CD14-positive monocyte (primary cell): ENCODE results near the gene LTBP1. TPM values are rescaled to one million over a fixed set of nuclear protein-coding genes. Genes with fewer than 3 reads are reported as not detected.

Experiments used
- DNase-seq, 3 donors: peaks; one replicate each; pipeline ENCODE4 v3.0.0-alpha.2; 2011 to 2022
- H2AFZ ChIP-seq: 2 replicates; pipeline ENCODE4 v1.6.0; 2012; ENCODE audit warnings: mild to moderate bottlenecking, low read depth, low read length, inconsistent platforms; ENCODE audit not compliant: insufficient read depth, poor library complexity, severe bottlenecking
- H3K27ac ChIP-seq, 2 donors: 1 replicate in 1 of 2; 2 replicates in 1 of 2; pipeline ENCODE4 v1.5.1; 2012 to 2013; ENCODE audit warnings: low read length in 2 of 2, control low read depth in 1 of 2, inconsistent platforms in 1 of 2, low read depth in 1 of 2, mild to moderate bottlenecking in 1 of 2
- H3K27me3 ChIP-seq, 2 donors: one replicate each; pipeline versions ENCODE4 v1.6.0 to v1.6.1; 2011 to 2013; ENCODE audit warnings: low read length in 2 of 2; ENCODE audit not compliant: control insufficient read depth in 2 of 2, insufficient read depth in 2 of 2
- H3K36me3 ChIP-seq, 2 donors: replicated peaks in 1 of 2; 1 replicate in 1 of 2; 2 replicates in 1 of 2; pipeline versions ENCODE4 v1.5.1 to v1.6.1; 2012 to 2013; ENCODE audit warnings: low read length in 2 of 2, control low read depth in 1 of 2, inconsistent platforms in 1 of 2, mild to moderate bottlenecking in 1 of 2; ENCODE audit not compliant: insufficient read depth in 2 of 2, control insufficient read depth in 1 of 2
- H3K4me1 ChIP-seq, 2 donors: 1 replicate in 1 of 2; 2 replicates in 1 of 2; pipeline versions ENCODE4 v1.5.1 to v1.6.1; 2012 to 2013; ENCODE audit warnings: low read length in 2 of 2, control low read depth in 1 of 2, inconsistent platforms in 1 of 2, mild to moderate bottlenecking in 1 of 2, moderate library complexity in 1 of 2; ENCODE audit not compliant: insufficient read depth in 2 of 2, control insufficient read depth in 1 of 2
- H3K4me2 ChIP-seq: replicated peaks from 2 replicates; pipeline ENCODE3; 2012; ENCODE audit warnings: low read length, moderate library complexity, mild to moderate bottlenecking; ENCODE audit not compliant: poor library complexity, severe bottlenecking; ENCODE audit errors: extremely low read depth
- H3K4me3 ChIP-seq, 3 experiments: fragments of 200-600 bp in 1 of 3; sonication (generic) in 1 of 3; replicated peaks in 1 of 3; 1 replicate in 2 of 3; 2 replicates in 1 of 3; pipeline ENCODE4 v1.5.1; 2011 to 2013; ENCODE audit warnings: low read length in 3 of 3, mild to moderate bottlenecking in 3 of 3, control low read depth in 2 of 3, low read depth in 2 of 3, inconsistent platforms in 1 of 3, moderate library complexity in 1 of 3
- H3K79me2 ChIP-seq: 2 replicates; pipeline ENCODE4 v1.6.0; 2012; ENCODE audit warnings: mild to moderate bottlenecking, control low read depth, inconsistent platforms, low read length, moderate library complexity; ENCODE audit not compliant: insufficient read depth
- H3K9ac ChIP-seq: 2 replicates; pipeline ENCODE4 v1.6.0; 2017; ENCODE audit warnings: low read length, mild to moderate bottlenecking; ENCODE audit not compliant: insufficient read depth, poor library complexity, severe bottlenecking
- H3K9me3 ChIP-seq, 2 donors: replicated peaks in 1 of 2; 1 replicate in 1 of 2; 2 replicates in 1 of 2; pipeline versions ENCODE4 v1.5.1 to v1.6.1; 2012 to 2013; ENCODE audit warnings: low read length in 2 of 2, control low read depth in 1 of 2; ENCODE audit not compliant: control insufficient read depth in 1 of 2, insufficient read depth in 1 of 2
- H4K20me1 ChIP-seq: 2 replicates; pipeline ENCODE4 v1.6.0; 2012; ENCODE audit warnings: mild to moderate bottlenecking, low read length, control low read depth, moderate library complexity; ENCODE audit not compliant: insufficient read depth
- H3K27ac Mint-ChIP-seq, 7 donors: one replicate each; pipeline ENCODE4 v1.8.0; 2020; ENCODE audit warnings: mild to moderate bottlenecking in 7 of 7, mixed read lengths in 7 of 7, moderate library complexity in 6 of 7, inconsistent platforms in 2 of 7
- H3K27me3 Mint-ChIP-seq, 3 donors: one replicate each; pipeline ENCODE4 v1.8.0; 2021 to 2022; ENCODE audit warnings: low read depth in 3 of 3, mild to moderate bottlenecking in 3 of 3, mixed read lengths in 3 of 3, moderate library complexity in 3 of 3, inconsistent platforms in 1 of 3
- H3K36me3 Mint-ChIP-seq, 2 donors: one replicate each; pipeline ENCODE4 v1.8.0; 2020; ENCODE audit warnings: mixed read lengths in 2 of 2, inconsistent platforms in 1 of 2, mild to moderate bottlenecking in 1 of 2
- H3K4me1 Mint-ChIP-seq: one replicate; pipeline ENCODE4 v1.8.0; 2020; ENCODE audit warnings: mild to moderate bottlenecking, mixed read lengths
- H3K4me3 Mint-ChIP-seq, 2 donors: one replicate each; pipeline ENCODE4 v1.8.0; 2020; ENCODE audit warnings: mild to moderate bottlenecking in 2 of 2, mixed read lengths in 2 of 2, moderate library complexity in 1 of 2
- H3K9me3 Mint-ChIP-seq, 7 donors: one replicate each; pipeline ENCODE4 v1.8.0; 2020 to 2022; ENCODE audit warnings: mixed read lengths in 7 of 7, mild to moderate bottlenecking in 6 of 7, moderate library complexity in 6 of 7, inconsistent platforms in 2 of 7
- CTCF ChIP-seq: fragments of 200-600 bp; IDR thresholded peaks from one replicate; pipeline ENCODE4 v1.8.0; 2022; ENCODE audit warnings: antibody characterized with exemption, mild to moderate bottlenecking
- WGBS: methylation state at CpG from one replicate; pipeline ENCODE4 v1.1.5; 2013; ENCODE audit warnings: missing lambda C conversion rate; ENCODE audit not compliant: insufficient coverage; 5-methylcytosine and 5-hydroxymethylcytosine counted together
- intact Hi-C, 2 donors: fragments of 100-400 bp; cut with micrococcal nuclease; formaldehyde crosslinking; loops; one replicate each; pipeline versions ENCODE4 v1.15.0 to v1.15.1; 2023
- polyA plus RNA-seq, 3 donors: library from polyadenylated mRNA; depleted of rRNA in 1 of 3; unstranded in 2 of 3; stranded (reverse) in 1 of 3; fragments of 300-500 nt in 2 of 3; fragments of >200 nt in 1 of 3; fragmentation: Illumina TruSeq in 2 of 3; gene quantifications; 1 replicate in 2 of 3; 2 replicates in 1 of 3; pipeline ENCODE4 v1.2.3, GENCODE V29; 2012 to 2021

Gene LTBP1
- polyA plus RNA-seq, 3 donors = 0.18 to 0.24 TPM; not detected in 1

GRCh38 chr2:33314541-33314940 is 367.8 kb downstream of the LTBP1 start:
- intact Hi-C loops = no loop called here
- no peak for DNase-seq
- Histone ChIP-seq H3K9ac (no peak overlapping the region), H2AFZ (no peak overlapping the region), H3K27me3 (no peaks in the 10 kb centered on the region), H3K4me2 (no peak overlapping the region), H4K20me1 (no peaks in the 10 kb centered on the region), H3K4me1 (no peaks in the 10 kb centered on the region), H3K36me3 (no peaks in the 10 kb centered on the region), H3K4me3 (no peak overlapping the region), H3K79me2 (no peaks in the 10 kb centered on the region), H3K27ac (no peak overlapping the region), H3K9me3 (no peaks in the 10 kb centered on the region)
- no peak for TF ChIP-seq CTCF
- no peaks in the 10 kb centered on the region for H3K4me1 Mint-ChIP-seq
- H3K27ac Mint-ChIP-seq = no peak overlapping the region
- no peaks in the 10 kb centered on the region for H3K36me3 Mint-ChIP-seq
- peaks cover 0 to 1% (median 0%) of the 10 kb centered on the region in 7 donors for H3K9me3 Mint-ChIP-seq
- H3K4me3 Mint-ChIP-seq = no peak overlapping the region
- no peaks in the 10 kb centered on the region for H3K27me3 Mint-ChIP-seq

- Mint-ChIP-seq H3K4me1 (peaks cover 2% of the 10 kb centered on the region), H3K4me3 (no peak overlapping the region), H3K36me3 (no peaks in the 10 kb centered on the region), H3K9me3 (peaks cover 0 to 1% (median 0%) of the 10 kb centered on the region in 7 donors), H3K27me3 (peaks cover 0 to 2% (median 0%) of the 10 kb centered on the region in 3 donors), H3K27ac (no peak overlapping the region)
- Histone ChIP-seq H3K9ac (no peak overlapping the region), H3K79me2 (no peaks in the 10 kb centered on the region), H4K20me1 (no peaks in the 10 kb centered on the region), H3K4me1 (no peaks in the 10 kb centered on the region), H3K9me3 (no peaks in the 10 kb centered on the region), H3K27ac (no peak overlapping the region), H3K4me2 (no peak overlapping the region), H2AFZ (no peak overlapping the region), H3K27me3 (no peaks in the 10 kb centered on the region), H3K36me3 (no peaks in the 10 kb centered on the region), H3K4me3 (no peak overlapping the region)
- WGBS = 100% methylated on average over 1 of the region's 1 CpG
- intact Hi-C loops = no loop called here
- no peak for TF ChIP-seq CTCF
- DNase-seq = no peak
These were observed 369.6 kb downstream of the LTBP1 start for GRCh38 chr2:33316328-33316727.
